Suprapubic skin (tissue), 4 donors: Measurements from ENCODE around the gene ACAP3. TPM values are rescaled to one million over a fixed set of nuclear protein-coding genes. Genes with fewer than 3 reads are reported as not detected.

ENCODE experiments used
- DNase-seq, 2 donors: peaks; one replicate each; pipeline ENCODE4 v3.0.0-alpha.2; 2019; ENCODE audit warnings: low spot score in 2 of 2
- H3K27ac ChIP-seq: fragments of 200-600 bp; sonication (generic); one replicate; pipeline ENCODE4 v1.5.1; 2019
- H3K27me3 ChIP-seq: fragments of 200-600 bp; sonication (generic); one replicate; pipeline ENCODE4 v1.5.1; 2019
- H3K36me3 ChIP-seq: fragments of 200-600 bp; sonication (generic); one replicate; pipeline ENCODE4 v1.5.1; 2019
- H3K4me1 ChIP-seq: fragments of 200-600 bp; sonication (generic); one replicate; pipeline ENCODE4 v1.5.1; 2019
- H3K4me3 ChIP-seq: fragments of 200-600 bp; sonication (generic); one replicate; pipeline ENCODE4 v1.5.1; 2019; ENCODE audit warnings: mild to moderate bottlenecking
- H3K9me3 ChIP-seq: fragments of 200-600 bp; sonication (generic); one replicate; pipeline ENCODE4 v1.5.1; 2019
- EP300 ChIP-seq: sonication (generic); formaldehyde crosslinking; IDR thresholded peaks from one replicate; pipeline ENCODE4 v1.6.1; 2017; ENCODE audit warnings: antibody characterized with exemption
- POLR2A ChIP-seq, 2 donors: fragments of 450-650 bp; IDR thresholded peaks; one replicate each; pipeline ENCODE4 v1.6.1; 2017; ENCODE audit warnings: antibody characterized with exemption in 2 of 2, mild to moderate bottlenecking in 2 of 2, moderate library complexity in 2 of 2
- POLR2AphosphoS5 ChIP-seq, 3 donors: sonication (generic); formaldehyde crosslinking; IDR thresholded peaks; one replicate each; pipeline ENCODE4 v1.6.1; 2017; ENCODE audit warnings: antibody characterized with exemption in 3 of 3
- WGBS: methylation state at CpG from one replicate; pipeline ENCODE4 v1.1.5; 2018; 5-methylcytosine and 5-hydroxymethylcytosine counted together
- total RNA-seq, 4 donors: library from RNA; depleted of rRNA; stranded (reverse); fragments of >200 nt; gene quantifications; one replicate each; pipeline ENCODE4 v1.1.0, GENCODE V29; 2016
- TF ChIP-seq, protein P1 (sequence below), 2 donors: fragments of 200-600 bp in 1 of 2; fragments of 450-650 bp in 1 of 2; sonication (generic) in 1 of 2; IDR thresholded peaks; one replicate each; pipeline ENCODE4 v1.5.1; 2016 to 2019; ENCODE audit warnings: antibody characterized with exemption in 2 of 2, mild to moderate bottlenecking in 1 of 2, moderate library complexity in 1 of 2

ACAP3 gene
- total RNA-seq, 4 donors from 2014 or later, result 112 to 309 (median 148) TPM

DNA sequence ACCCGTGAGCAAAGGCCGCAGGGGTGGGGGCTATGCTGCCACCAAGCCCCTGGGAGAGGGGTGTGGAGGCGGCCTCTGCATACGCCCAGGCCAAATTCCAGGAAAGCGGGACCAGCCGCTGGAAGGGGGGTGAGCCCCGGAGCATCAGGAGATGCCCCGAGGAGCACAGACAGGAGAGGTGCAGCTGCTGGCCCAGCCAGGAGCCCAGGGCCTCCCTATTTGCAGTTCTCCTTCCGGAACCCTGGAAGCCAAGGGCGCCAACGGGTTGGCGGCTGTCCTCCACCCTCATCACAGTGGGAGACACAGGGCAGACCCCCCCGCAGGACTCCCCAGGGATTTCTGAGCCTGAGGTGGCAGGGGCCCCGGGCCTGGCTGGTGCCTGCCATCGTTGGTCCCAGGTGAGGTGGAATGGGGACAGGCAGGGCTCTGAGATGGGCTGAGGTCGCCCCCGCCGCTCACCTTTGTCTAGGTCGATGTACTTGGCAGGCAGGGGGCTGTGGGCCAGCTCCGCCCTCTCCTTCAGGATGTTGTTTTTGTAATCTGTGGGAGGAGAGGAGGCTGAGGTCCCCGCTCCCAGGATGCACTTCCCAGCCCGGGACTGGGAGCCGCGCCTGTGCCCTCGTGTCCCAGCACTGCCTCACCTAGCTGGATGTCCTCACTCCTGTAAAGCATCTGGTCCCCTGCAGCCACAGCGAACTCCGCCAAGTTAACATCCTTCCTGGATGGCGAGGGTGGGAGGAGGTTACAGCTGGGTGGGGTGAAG lies 45.8 kb upstream of the ACAP3 start:
- TF ChIP-seq POLR2A (IDR thresholded peaks at IDR 0.05), result no peak
- TF ChIP-seq EP300, result no peak
- TF ChIP-seq, protein P1, sequence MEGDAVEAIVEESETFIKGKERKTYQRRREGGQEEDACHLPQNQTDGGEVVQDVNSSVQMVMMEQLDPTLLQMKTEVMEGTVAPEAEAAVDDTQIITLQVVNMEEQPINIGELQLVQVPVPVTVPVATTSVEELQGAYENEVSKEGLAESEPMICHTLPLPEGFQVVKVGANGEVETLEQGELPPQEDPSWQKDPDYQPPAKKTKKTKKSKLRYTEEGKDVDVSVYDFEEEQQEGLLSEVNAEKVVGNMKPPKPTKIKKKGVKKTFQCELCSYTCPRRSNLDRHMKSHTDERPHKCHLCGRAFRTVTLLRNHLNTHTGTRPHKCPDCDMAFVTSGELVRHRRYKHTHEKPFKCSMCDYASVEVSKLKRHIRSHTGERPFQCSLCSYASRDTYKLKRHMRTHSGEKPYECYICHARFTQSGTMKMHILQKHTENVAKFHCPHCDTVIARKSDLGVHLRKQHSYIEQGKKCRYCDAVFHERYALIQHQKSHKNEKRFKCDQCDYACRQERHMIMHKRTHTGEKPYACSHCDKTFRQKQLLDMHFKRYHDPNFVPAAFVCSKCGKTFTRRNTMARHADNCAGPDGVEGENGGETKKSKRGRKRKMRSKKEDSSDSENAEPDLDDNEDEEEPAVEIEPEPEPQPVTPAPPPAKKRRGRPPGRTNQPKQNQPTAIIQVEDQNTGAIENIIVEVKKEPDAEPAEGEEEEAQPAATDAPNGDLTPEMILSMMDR (IDR thresholded peaks at IDR 0.05), result no peak
- no peak for TF ChIP-seq POLR2AphosphoS5 (IDR thresholded peaks at IDR 0.05)
- peaks cover 68% of the 10 kb centered on the region for H3K4me1 ChIP-seq

DNA sequence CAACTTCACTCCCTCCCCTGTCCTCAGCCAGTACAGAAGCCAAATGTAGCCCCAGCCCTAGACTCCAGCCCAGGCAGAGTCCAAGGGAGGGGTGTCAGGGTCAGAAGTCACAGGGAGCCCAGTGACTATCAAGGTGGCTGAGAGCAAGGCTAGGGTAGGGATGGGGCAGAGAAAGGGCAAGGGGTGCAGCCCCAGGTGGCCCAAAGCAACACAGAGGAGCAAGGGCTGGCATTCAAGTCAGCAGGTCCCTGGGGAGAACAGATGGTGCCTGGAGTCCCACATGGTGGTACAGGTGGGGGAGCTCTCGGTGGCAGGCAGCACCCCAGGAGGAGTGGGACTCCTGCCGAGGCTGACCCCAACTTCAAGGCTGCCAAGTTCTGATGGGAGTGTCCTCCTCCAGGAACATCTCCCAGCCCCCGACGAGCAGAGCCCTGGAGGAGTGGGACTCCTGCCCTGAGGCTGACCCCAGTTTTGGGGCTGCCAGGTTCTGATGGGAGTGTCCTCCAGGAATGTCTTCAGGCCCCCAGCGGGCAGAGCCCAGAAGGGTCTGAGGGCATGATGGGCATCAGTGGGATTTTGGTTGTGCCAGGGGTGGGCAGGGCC lies 45.2 kb upstream of the ACAP3 start:
- Histone ChIP-seq H3K9me3 (no peaks in the 10 kb centered on the region), H3K4me1 (peaks cover 70% of the 10 kb centered on the region), H3K4me3 (no peak overlapping the region), H3K27me3 (peaks cover 26% of the 10 kb centered on the region), H3K27ac (no peak overlapping the region), H3K36me3 (no peaks in the 10 kb centered on the region)
- DNase-seq, result no peak
- WGBS, result no CpG with 5 or more reads among the region's 5 CpGs
- TF ChIP-seq EP300 (no peak), POLR2AphosphoS5 (IDR thresholded peaks at IDR 0.05) (no peak), POLR2A (IDR thresholded peaks at IDR 0.05) (no peak)
- TF ChIP-seq, protein P1 (IDR thresholded peaks at IDR 0.05), result no peak

More for the DNA sequence above, 45.8 kb upstream of the ACAP3 start:
- Histone ChIP-seq H3K4me3 (no peak overlapping the region), H3K27me3 (peaks cover 26% of the 10 kb centered on the region), H3K9me3 (no peaks in the 10 kb centered on the region), H3K27ac (no peak overlapping the region), H3K36me3 (no peaks in the 10 kb centered on the region)
- WGBS, result 41% methylated on average over 12 of the region's 28 CpGs
- DNase-seq, result no peak

DNA sequence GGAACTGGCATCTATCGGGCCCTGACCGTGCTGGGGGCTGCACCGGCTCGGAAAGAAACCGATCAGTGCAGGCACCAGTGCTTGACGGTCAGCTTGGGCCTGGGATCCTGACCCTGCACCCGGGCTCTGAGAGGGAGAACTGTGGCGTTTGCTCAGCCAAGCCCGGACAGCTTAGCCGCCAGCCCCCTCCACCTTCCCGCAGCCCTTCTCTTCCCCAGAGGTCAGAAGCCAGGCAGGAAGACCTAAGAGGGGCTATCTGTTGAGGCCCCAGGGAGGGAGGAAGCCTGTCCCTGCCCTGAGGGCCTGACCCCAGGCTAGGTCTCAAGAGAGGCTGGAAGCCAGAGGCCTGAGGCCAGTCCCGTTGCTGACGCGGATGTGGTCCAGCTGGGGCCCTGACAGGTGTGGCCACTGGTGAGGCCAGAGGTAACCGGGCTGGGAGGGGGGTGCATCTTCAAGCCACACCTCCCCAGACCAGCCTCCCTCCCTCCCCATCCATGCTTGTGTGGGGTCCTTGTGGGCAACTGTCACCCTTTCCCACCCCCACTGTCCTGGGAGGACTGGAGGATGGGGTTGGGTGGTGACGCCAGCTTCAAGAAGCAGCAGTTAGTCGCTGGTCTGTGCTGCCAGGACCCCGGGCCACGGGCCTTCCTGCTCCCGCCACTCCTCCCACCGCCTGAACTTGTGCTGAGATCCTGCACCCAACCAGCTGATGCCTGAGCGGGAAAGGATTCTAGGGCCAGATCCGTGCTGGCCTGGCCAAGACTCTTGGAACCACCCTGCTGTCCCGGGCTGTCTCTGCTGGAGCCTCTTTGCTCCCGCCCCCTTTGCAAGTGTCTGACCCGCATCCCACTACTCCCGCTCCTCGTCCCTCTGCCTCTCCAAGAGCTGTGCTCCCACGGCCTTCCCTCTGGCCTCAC lies 44.0 kb upstream of the ACAP3 start:
- TF ChIP-seq POLR2A (IDR thresholded peaks at IDR 0.05) (no peak), POLR2AphosphoS5 (IDR thresholded peaks at IDR 0.05) (no peak), EP300 (no peak)
- TF ChIP-seq, protein P1 (IDR thresholded peaks at IDR 0.05), result no peak
- Histone ChIP-seq H3K36me3 (no peaks in the 10 kb centered on the region), H3K27ac (peak overlapping the region; percentile 3), H3K4me3 (peak overlapping the region; percentile 17), H3K4me1 (peaks cover 74% of the 10 kb centered on the region), H3K27me3 (peaks cover 26% of the 10 kb centered on the region), H3K9me3 (no peaks in the 10 kb centered on the region)
- WGBS, result 48% methylated on average over 6 of the region's 29 CpGs
- DNase-seq, result no peak

DNA sequence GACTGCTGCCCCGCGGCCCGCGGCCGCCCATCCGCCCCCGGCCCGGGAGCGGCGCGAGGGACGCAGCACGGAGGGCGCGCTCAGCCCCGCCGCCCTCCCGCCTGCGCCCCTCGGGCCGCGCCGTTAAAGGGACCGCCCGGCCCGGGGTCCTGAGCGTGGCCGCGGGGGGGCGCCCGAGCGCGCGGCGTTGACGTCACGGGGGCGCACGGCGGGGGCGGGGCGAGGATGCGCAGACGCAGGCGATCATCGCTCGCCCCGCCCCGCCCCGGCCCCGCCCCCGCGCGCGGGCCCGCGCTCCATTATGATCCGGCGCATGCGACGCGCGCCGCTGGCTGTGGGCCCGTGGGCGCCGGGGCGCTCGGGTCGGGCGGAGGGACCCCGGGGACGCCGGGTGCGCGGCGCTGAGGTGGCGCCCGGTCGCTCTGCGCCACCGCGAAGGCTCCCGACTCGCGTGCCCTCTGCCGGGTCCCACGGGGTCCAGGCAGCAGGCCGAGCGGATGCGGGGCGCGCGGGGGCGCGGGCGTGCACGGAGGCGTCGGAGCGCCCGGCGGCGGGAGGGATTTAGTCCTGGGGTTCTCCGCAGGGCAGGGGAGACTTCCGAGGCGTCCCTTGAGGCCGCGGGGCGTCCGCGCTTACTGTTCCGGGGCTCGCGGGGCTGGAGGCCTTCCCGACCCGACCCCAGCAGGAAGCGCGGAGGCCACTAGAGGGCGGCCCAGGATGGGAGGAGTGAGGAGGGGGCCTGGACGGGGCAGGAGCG lies 41.7 kb upstream of the ACAP3 start, which contains the start of gene DVL1:
DVL1 (minus strand) TSS at position 163 of the 757 bp plus-strand sequence. CDS start 353 bp downstream, outside the sequence.
- Histone ChIP-seq H3K4me3 (peak within 1 kb of the TSS; percentile 81), H3K27ac (peak within 1 kb of the TSS; percentile 90), H3K27me3 (peaks cover 14% of the 10 kb centered on the region), H3K4me1 (peaks cover 74% of the 10 kb centered on the region), H3K36me3 (no peaks in the 10 kb centered on the region), H3K9me3 (no peaks in the 10 kb centered on the region)
- TF ChIP-seq, protein P1 (IDR thresholded peaks at IDR 0.05), result peak in 1 of 2 donors; percentile 56
- TF ChIP-seq EP300 (no peak), POLR2A (IDR thresholded peaks at IDR 0.05) (no peak)
- no peak for DNase-seq
- WGBS, result no CpG with 5 or more reads among the region's 122 CpGs
